K562 (cell line): ENCODE measurements around the gene DCAF10. TPM values are rescaled to one million over a fixed set of nuclear protein-coding genes. Genes with fewer than 3 reads are reported as not detected.
A peak's percentile ranks its signal among the peaks of the same experiment; 100 is the strongest.

Source experiments
- CC2D1A ChIP-seq: fragments of 450-650 bp; IDR thresholded peaks from 2 replicates; pipeline ENCODE4 v1.6.1; 2017; ENCODE audit warnings: mild to moderate bottlenecking
- CTBP1 ChIP-seq: fragments of 450-650 bp; IDR thresholded peaks from 2 replicates; pipeline ENCODE4 v1.6.1; 2016; ENCODE audit warnings: borderline replicate concordance
- E4F1 ChIP-seq: fragments of 250-450 bp; sonication (Bioruptor Pico); IDR thresholded peaks from 2 replicates; pipeline ENCODE4 v1.5.0; 2021; ENCODE audit warnings: mild to moderate bottlenecking, borderline replicate concordance
- FOSL1 ChIP-seq: fragments of 200-800 bp; sonication (Bioruptor generic); conservative IDR thresholded peaks from 2 replicates; pipeline ENCODE4 v1.6.1; 2016; ENCODE audit warnings: missing genetic modification characterization, missing compliant biosample characterization
- HDGF ChIP-seq: fragments of 450-650 bp; IDR thresholded peaks from 2 replicates; pipeline ENCODE4 v1.6.1; 2016
- HMGXB4 ChIP-seq: sonication (generic); formaldehyde crosslinking; IDR thresholded peaks from 2 replicates; pipeline ENCODE4 v1.8.1; 2023; ENCODE audit warnings: mild to moderate bottlenecking, missing genetic modification reagents
- JUNB ChIP-seq: fragments of 450-650 bp; formaldehyde crosslinking; conservative IDR thresholded peaks from 2 replicates; pipeline ENCODE4 v1.4.0; 2020; ENCODE audit warnings: mild to moderate bottlenecking
- KDM1A ChIP-seq, 2 experiments: fragments of 450-650 bp; IDR thresholded peaks; 2 replicates each; pipeline ENCODE4 v1.6.1; 2016; ENCODE audit warnings: mild to moderate bottlenecking in 2 of 2
- KDM4B ChIP-seq, 2 experiments: fragments of 450-650 bp in 1 of 2; sonication (generic) in 1 of 2; IDR thresholded peaks; 2 replicates each; pipeline ENCODE4 v1.6.1; 2016 to 2017; ENCODE audit warnings: borderline replicate concordance in 2 of 2, antibody characterized with exemption in 1 of 2, low read depth in 1 of 2, mild to moderate bottlenecking in 1 of 2
- MAX ChIP-seq: sonication (generic); formaldehyde crosslinking; IDR thresholded peaks from 2 replicates; pipeline ENCODE4 v1.9.0; 2022; ENCODE audit warnings: mild to moderate bottlenecking, missing genetic modification reagents
- NEUROD1 ChIP-seq: fragments of 150-350 bp; IDR thresholded peaks from 2 replicates; pipeline ENCODE4 v1.6.1; 2014; ENCODE audit warnings: borderline replicate concordance, low read length, low read depth; ENCODE audit not compliant: partially characterized antibody
- POLR3A ChIP-seq: IDR thresholded peaks from 2 replicates; pipeline ENCODE4 v1.6.1; 2011; ENCODE audit warnings: borderline replicate concordance, mild to moderate bottlenecking, moderate library complexity; ENCODE audit not compliant: insufficient read length, insufficient read depth; ENCODE audit errors: extremely low read depth
- RAD21 ChIP-seq, 2 experiments: fragments of 250-450 bp in 1 of 2; fragments of 450-650 bp in 1 of 2; sonication (Bioruptor Pico) in 1 of 2; formaldehyde crosslinking in 1 of 2; IDR thresholded peaks in 1 of 2; conservative IDR thresholded peaks in 1 of 2; 2 replicates each; pipeline versions ENCODE4 v1.4.0 to v1.8.0; 2020 to 2022; ENCODE audit warnings: mild to moderate bottlenecking in 2 of 2, moderate library complexity in 1 of 2
- TCF3 ChIP-seq: sonication (generic); formaldehyde crosslinking; IDR thresholded peaks from 2 replicates; pipeline ENCODE4 v1.4.0; 2020; ENCODE audit warnings: mild to moderate bottlenecking, missing genetic modification reagents
- TEAD1 ChIP-seq, 2 experiments: fragments of 450-650 bp in 1 of 2; sonication (generic) in 1 of 2; formaldehyde crosslinking; IDR thresholded peaks; 2 replicates each; pipeline versions ENCODE4 v1.4.0 to v1.8.0; 2020 to 2022; ENCODE audit warnings: mild to moderate bottlenecking in 2 of 2, missing genetic modification reagents in 1 of 2
- TFAP4 ChIP-seq: sonication (generic); formaldehyde crosslinking; IDR thresholded peaks from 2 replicates; pipeline ENCODE4 v1.8.0; 2022; ENCODE audit warnings: missing genetic modification reagents, mild to moderate bottlenecking, moderate library complexity, borderline replicate concordance
- TOE1 ChIP-seq, 2 experiments: fragments of 450-650 bp in 1 of 2; sonication (generic) in 1 of 2; formaldehyde crosslinking in 1 of 2; IDR thresholded peaks; 2 replicates each; pipeline versions ENCODE4 v1.7.1 to v1.8.0; 2016 to 2022; ENCODE audit warnings: borderline replicate concordance in 2 of 2, mild to moderate bottlenecking in 2 of 2, antibody characterized with exemption in 1 of 2, inconsistent platforms in 1 of 2, low read depth in 1 of 2, missing genetic modification reagents in 1 of 2, moderate library complexity in 1 of 2
- ZBTB1 ChIP-seq: sonication (generic); formaldehyde crosslinking; IDR thresholded peaks from 2 replicates; pipeline ENCODE4 v1.8.1; 2023; ENCODE audit warnings: missing genetic modification reagents, low read depth, mild to moderate bottlenecking, borderline replicate concordance
- ZNF24 ChIP-seq: fragments of 450-650 bp; IDR thresholded peaks from 2 replicates; pipeline ENCODE4 v1.6.1; 2016
- ZNF511 ChIP-seq: sonication (generic); formaldehyde crosslinking; IDR thresholded peaks from 2 replicates; pipeline ENCODE4 v1.8.0; 2022; ENCODE audit warnings: mild to moderate bottlenecking, missing genetic modification reagents
- polyA plus RNA-seq, 8 experiments: library from polyadenylated mRNA; depleted of rRNA in 4 of 8; stranded (reverse) in 5 of 8; unstranded in 3 of 8; fragments of >200 nt; fragmentation: Nextera tagmentation in 2 of 8; fragmentation: Illumina TruSeq in 1 of 8; extraction: Ambion mirVana in 2 of 8; extraction: Trizol in 1 of 8; gene quantifications; 2 replicates each; pipeline versions ENCODE4 v1.2.1 to v1.2.3, GENCODE V29; 2011 to 2014; ENCODE audit warnings: inconsistent platforms in 1 of 8, missing spikeins in 1 of 8
- total RNA-seq, 7 experiments: library from RNA; depleted of rRNA in 6 of 7; stranded (reverse); fragments of >200 nt in 6 of 7; fragmentation: Illumina TruSeq in 2 of 7; extraction: Trizol in 2 of 7; gene quantifications; 2 replicates each; pipeline versions ENCODE4 v1.2.1 to v1.2.3, GENCODE V29; 2011 to 2021; ENCODE audit warnings: low replicate concordance in 1 of 7

The DCAF10 gene
- total and polyA plus RNA-seq, 9 of the 15 experiments (the other 6 are each of a cell fraction or from before 2014, with no cell fraction given) = 6.8 to 40.1 (median 16.9) TPM

- TF ChIP-seq TFAP4 (CRISPR knock-in tag) = peak; percentile 75
- TF ChIP-seq RAD21 (CRISPR knock-in tag; conservative IDR thresholded peaks at IDR 0.05 in 1 of 2, IDR thresholded peaks at IDR 0.05 in 1 of 2) = peak; percentile 100
- peak; percentile 56; the same call in 1 of the 2 replicates for TF ChIP-seq FOSL1 (tag)
- peak; percentile 14; the same call in 1 of the 2 replicates for TF ChIP-seq MAX (CRISPR knock-in tag)
- TF ChIP-seq CTBP1 = peak; percentile 97
- 0 out of 2 replicates have a peak, but pooled peaks have one; percentile 56 for TF ChIP-seq HMGXB4 (CRISPR knock-in tag)
- TF ChIP-seq CC2D1A = peak; percentile 95; the same call in 1 of the 2 replicates
- TF ChIP-seq ZBTB1 = 0 out of 2 replicates have a peak, but pooled peaks have one; percentile 37
- peak; percentile 42; the same call in 1 of the 2 replicates for TF ChIP-seq TOE1 (IDR thresholded peaks at IDR 0.05; ENCODE audit: borderline replicate concordance)
- TF ChIP-seq TOE1 (CRISPR knock-in tag; IDR thresholded peaks at IDR 0.05; ENCODE audit: borderline replicate concordance, low read depth) = no peak
- no peak for TF ChIP-seq JUNB (CRISPR knock-in tag)
- peak; percentile 43 to 58; a peak in 1 of 4 replicates for TF ChIP-seq TEAD1 (CRISPR knock-in tag; IDR thresholded peaks at IDR 0.05)
- TF ChIP-seq KDM1A (IDR thresholded peaks at IDR 0.05) = peak in 1 of 2 experiments; percentile 58; a peak in 1 of 4 replicates
- peak in 1 of 2 experiments; percentile 55; a peak in 1 of 4 replicates for TF ChIP-seq KDM4B (IDR thresholded peaks at IDR 0.05; ENCODE audit: borderline replicate concordance in 2 of 2, low read depth in 1 of 2)
- peak; percentile 91 for TF ChIP-seq HDGF
- peak; percentile 46; the same call in 1 of the 2 replicates for TF ChIP-seq TCF3 (CRISPR knock-in tag)
- 0 out of 2 replicates have a peak, but pooled peaks have one; percentile 19 for TF ChIP-seq ZNF511 (CRISPR knock-in tag)
- TF ChIP-seq ZNF24 = peak; percentile 75; the same call in 1 of the 2 replicates
- no peak for TF ChIP-seq POLR3A
- no peak for TF ChIP-seq E4F1 (CRISPR knock-in tag)
- TF ChIP-seq NEUROD1 = peak; percentile 62
Measured at GRCh38 chr9:37913480-37914153, 113.0 kb downstream of the DCAF10 start (continued).
